Vagina (tissue), 2 donors: Measurements from ENCODE around the gene XRCC4.

Experiments
- POLR2A ChIP-seq, 2 donors: fragments of 450-650 bp; IDR thresholded peaks; one replicate each; pipeline ENCODE4 v1.6.1; 2017; ENCODE audit warnings: antibody characterized with exemption in 2 of 2, mild to moderate bottlenecking in 2 of 2, moderate library complexity in 2 of 2
- POLR2AphosphoS5 ChIP-seq, 2 donors: sonication (generic); formaldehyde crosslinking; IDR thresholded peaks; one replicate each; pipeline ENCODE4 v1.9.0; 2017; ENCODE audit warnings: antibody characterized with exemption in 2 of 2, mild to moderate bottlenecking in 2 of 2, low read depth in 1 of 2; ENCODE audit not compliant: insufficient read depth in 1 of 2
- TF ChIP-seq, protein P1 (sequence below), 3 experiments: fragments of 450-650 bp in 2 of 3; fragments of 200-600 bp in 1 of 3; sonication (generic) in 1 of 3; IDR thresholded peaks; one replicate each; pipeline ENCODE4 v1.5.1; 2017 to 2019; ENCODE audit warnings: antibody characterized with exemption in 3 of 3, mild to moderate bottlenecking in 2 of 3, moderate library complexity in 2 of 3

DNA sequence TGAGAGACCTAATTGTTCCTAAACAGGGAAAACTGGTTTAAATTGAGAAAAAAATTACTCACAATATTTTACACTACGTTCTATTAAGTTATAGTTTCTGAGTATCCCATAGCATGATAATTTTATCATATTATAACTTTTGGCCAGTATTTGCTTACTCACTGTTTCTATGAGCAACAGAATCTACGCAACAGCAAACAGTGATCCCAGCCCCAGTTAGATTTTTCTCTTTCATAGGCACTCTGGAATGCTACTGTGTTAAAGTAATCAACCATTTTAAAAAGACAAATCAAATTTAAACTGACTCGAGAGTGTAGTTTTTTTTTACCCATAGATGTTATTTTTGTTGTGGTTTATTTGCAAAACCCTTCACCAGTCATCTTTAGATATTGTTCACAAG lies 107.2 kb downstream of the XRCC4 start:
- TF ChIP-seq, protein P1, sequence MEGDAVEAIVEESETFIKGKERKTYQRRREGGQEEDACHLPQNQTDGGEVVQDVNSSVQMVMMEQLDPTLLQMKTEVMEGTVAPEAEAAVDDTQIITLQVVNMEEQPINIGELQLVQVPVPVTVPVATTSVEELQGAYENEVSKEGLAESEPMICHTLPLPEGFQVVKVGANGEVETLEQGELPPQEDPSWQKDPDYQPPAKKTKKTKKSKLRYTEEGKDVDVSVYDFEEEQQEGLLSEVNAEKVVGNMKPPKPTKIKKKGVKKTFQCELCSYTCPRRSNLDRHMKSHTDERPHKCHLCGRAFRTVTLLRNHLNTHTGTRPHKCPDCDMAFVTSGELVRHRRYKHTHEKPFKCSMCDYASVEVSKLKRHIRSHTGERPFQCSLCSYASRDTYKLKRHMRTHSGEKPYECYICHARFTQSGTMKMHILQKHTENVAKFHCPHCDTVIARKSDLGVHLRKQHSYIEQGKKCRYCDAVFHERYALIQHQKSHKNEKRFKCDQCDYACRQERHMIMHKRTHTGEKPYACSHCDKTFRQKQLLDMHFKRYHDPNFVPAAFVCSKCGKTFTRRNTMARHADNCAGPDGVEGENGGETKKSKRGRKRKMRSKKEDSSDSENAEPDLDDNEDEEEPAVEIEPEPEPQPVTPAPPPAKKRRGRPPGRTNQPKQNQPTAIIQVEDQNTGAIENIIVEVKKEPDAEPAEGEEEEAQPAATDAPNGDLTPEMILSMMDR (IDR thresholded peaks at IDR 0.05): no peak
- TF ChIP-seq POLR2A (IDR thresholded peaks at IDR 0.05): no peak
- TF ChIP-seq POLR2AphosphoS5 (IDR thresholded peaks at IDR 0.05; ENCODE audit: insufficient read depth in 1 of 2, low read depth in 1 of 2): no peak
